22Rv1 (cell line): ENCODE data around the gene GULP1.

Source experiments
- H3K27ac ChIP-seq: fragments of 450-650 bp; 2 replicates; pipeline ENCODE4 v1.5.1; 2017
- ZFX ChIP-seq: fragments of 450-650 bp; IDR thresholded peaks from 2 replicates; pipeline ENCODE4 v1.6.1; 2017; ENCODE audit warnings: antibody characterized with exemption, borderline replicate concordance
- TF ChIP-seq, protein P1 (sequence below): fragments of 450-650 bp; IDR thresholded peaks from 2 replicates; pipeline ENCODE4 v1.5.1; 2017; ENCODE audit warnings: mild to moderate bottlenecking

Gene GULP1

DNA sequence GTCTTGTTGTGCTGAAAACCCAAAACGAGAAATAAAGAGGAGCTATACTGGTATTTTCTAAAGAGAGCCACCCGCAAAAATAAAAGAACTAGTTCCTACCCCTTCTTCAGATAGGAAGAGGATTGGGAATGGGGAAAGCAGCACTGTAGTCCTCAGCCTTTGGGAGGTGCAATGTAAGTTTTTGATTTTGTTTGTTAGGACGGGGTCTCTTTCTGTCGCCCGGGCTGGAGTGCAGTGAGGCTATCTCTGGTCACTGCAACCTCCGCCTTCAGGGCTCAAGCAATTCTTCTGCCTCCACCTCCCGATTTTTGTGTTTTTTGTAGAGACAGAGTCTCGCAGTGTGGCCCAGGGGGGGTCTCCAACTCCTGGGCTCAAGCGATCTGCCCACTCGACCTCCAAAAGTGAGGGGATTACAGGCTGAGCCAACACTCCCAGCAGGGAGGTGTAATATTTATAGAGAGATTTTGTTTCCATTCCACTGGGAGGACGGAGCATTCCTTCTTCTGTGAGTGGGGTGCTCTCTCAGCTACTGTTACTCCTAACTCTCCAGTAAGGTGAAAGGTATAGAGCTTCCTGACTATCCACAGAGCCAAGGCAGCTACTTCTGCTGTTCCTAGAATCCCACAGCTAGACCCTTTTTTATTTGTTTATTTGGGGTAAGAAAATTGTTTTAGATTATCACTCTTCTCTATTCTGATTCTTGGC, 13.1 kb upstream of the GULP1 start:
- peak overlapping the region; percentile 76 for H3K27ac ChIP-seq

DNA sequence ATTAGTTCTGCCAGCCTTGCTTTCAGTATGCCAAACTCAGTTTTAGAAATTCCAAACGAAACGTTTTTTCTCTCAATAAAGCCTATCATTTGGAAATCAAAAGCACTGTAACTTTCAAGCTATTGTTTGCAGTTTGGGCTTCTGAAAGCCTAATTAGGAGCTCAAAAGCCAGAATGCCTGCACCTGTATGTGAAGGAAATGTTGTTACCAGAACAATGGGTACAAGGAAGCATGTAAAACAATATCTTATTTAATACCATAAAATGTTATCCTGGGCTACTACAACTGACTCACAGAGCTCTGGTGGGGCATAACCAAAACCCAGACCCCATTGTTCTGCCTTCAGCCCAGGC, 12.6 kb upstream of the GULP1 start:
- TF ChIP-seq, protein P1, sequence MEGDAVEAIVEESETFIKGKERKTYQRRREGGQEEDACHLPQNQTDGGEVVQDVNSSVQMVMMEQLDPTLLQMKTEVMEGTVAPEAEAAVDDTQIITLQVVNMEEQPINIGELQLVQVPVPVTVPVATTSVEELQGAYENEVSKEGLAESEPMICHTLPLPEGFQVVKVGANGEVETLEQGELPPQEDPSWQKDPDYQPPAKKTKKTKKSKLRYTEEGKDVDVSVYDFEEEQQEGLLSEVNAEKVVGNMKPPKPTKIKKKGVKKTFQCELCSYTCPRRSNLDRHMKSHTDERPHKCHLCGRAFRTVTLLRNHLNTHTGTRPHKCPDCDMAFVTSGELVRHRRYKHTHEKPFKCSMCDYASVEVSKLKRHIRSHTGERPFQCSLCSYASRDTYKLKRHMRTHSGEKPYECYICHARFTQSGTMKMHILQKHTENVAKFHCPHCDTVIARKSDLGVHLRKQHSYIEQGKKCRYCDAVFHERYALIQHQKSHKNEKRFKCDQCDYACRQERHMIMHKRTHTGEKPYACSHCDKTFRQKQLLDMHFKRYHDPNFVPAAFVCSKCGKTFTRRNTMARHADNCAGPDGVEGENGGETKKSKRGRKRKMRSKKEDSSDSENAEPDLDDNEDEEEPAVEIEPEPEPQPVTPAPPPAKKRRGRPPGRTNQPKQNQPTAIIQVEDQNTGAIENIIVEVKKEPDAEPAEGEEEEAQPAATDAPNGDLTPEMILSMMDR, result no peak
- no peak for TF ChIP-seq ZFX
- peak overlapping the region; percentile 76 for H3K27ac ChIP-seq

More for the DNA sequence above, 13.1 kb upstream of the GULP1 start:
- TF ChIP-seq, protein P1, result no peak
- no peak for TF ChIP-seq ZFX

DNA sequence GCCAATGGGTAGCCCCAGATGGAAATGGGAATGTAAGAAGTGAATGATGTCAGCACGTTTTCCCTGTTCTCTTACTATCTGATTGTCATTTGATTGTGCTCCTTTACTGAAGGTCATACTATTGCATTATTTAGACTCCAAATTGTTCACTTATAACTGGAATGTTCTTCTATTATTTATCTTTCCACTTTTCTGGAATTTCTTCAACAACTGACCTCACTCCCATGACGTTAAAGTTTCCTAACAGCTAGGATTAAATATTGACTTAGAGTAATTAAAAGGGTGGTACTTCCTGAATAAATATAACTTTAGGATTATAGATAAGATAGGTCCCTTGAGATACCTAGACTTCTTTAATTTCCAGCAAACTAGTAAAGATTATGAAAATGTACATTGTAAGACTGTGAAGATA, 10.9 kb upstream of the GULP1 start:
- peak overlapping the region; percentile 76 for H3K27ac ChIP-seq
- TF ChIP-seq, protein P1, result no peak
- TF ChIP-seq ZFX, result no peak

DNA sequence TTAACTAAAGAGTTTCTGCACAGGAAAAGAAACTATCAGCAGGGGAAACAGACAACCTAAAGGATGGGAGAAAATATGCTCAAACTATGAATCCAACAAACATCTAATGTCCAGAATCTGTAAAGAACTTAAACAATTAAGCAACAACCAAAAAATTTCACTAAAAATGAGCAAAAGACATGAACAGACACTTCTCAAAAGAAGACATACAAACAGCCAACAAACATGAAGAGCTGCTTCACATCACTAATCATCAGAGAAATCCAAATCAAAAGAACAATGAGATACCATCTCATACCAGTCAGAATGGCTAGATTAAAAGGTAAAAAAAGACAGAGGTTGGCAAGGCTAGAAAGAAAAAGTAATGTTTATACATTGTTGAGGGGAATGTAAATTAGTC, 8.8 kb upstream of the GULP1 start:
- TF ChIP-seq, protein P1, result no peak
- no peak for TF ChIP-seq ZFX
- H3K27ac ChIP-seq, result peak overlapping the region; percentile 76

DNA sequence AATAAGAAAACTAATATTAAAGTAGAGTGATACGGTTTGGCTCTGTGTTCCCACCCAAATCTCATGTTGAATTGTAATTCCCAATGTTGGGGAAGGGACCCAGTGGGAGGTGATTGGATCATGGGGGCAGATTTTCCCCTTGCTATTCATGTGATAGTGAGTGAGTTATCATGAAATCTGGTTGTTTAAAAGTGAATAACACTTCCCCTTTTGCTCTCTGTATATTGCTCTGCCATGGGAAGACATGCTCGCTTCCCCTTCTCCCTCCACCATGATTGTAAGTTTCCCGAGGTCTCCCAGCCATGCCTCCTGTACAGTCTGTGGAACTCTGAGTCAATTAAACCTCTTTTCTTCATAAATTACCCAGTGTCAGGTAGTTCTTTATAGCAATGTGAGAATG, 7.4 kb upstream of the GULP1 start:
- peak overlapping the region; percentile 12; the same call in 1 of the 2 replicates for H3K27ac ChIP-seq

DNA sequence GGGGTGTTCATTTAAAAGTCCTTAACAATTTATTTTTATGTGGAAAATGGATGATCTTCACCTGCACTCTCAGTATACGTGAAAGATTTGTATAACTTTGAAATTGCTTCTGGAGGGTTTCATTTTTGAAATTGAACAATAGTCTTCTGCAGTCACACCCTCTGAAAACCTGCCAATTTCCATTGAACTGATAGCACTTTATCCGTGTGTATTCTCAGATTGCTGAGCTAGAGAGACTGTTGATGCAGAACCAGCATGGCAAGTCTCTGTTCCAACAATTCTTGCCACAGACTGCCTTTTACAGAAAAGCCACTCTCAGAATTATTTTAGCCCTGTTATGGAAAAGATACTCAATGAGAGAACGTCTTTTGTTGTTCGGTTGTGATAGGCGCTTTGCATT, 6.6 kb upstream of the GULP1 start:
- peak overlapping the region; percentile 12; the same call in 1 of the 2 replicates for H3K27ac ChIP-seq

DNA sequence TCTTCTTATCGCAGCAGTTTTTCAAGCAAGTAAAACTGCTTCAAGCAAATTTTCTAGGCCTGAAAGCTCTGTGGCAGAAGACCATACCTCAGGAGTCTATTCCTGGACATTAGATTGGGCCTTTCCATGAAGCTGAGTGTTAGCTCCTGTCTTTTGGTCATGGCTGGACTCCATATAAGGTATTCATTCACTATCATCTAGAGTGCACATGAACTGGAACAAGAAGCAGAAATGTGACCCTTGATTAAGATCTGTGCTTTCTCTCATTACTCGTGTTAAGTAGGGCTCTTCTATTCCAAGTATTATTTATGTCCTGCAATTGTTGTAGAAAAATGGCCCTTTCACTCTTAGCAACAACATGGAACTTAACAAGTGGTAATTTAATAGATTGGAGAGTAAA, 5.9 kb upstream of the GULP1 start:
- H3K27ac ChIP-seq, result peak overlapping the region; percentile 12; the same call in 1 of the 2 replicates
- TF ChIP-seq, protein P1, result no peak
- no peak for TF ChIP-seq ZFX

More for the DNA sequence above, 6.6 kb upstream of the GULP1 start:
- TF ChIP-seq, protein P1, result no peak
- no peak for TF ChIP-seq ZFX
